HepG2 (cell line): ENCODE results near the gene PPIP5K2. TPM values are rescaled to one million over a fixed set of nuclear protein-coding genes. Genes with fewer than 3 reads are reported as not detected.

Experiments used
- ATAC-seq: fragments of 200-7000 bp; cut with Tn5 transposase; 3 replicates; pipeline ENCODE4 v1.9.1; 2020; ENCODE audit warnings: mild to moderate bottlenecking, moderate library complexity
- BruUV-seq: library from RNA; stranded (reverse); fragments of 400-500 nt; replicated peaks from 2 replicates; lab custom pipeline; 2021; lab: Mats Ljungman, UMichigan
- CTCF ChIA-PET: fragments of 300-600 bp; formaldehyde crosslinking; extraction: SDS; loops from one replicate; lab custom pipeline; 2021; ENCODE audit warnings: low total read pairs, inconsistent platforms, low intra/inter-chr PET ratio; lab: Yijun Ruan, JAX
- POLR2A ChIA-PET: fragments of 350-600 bp; sonication (Branson Sonifier 250); formaldehyde crosslinking; loops from one replicate; lab custom pipeline; 2020; ENCODE audit warnings: antibody characterized with exemption, inconsistent platforms; lab: Yijun Ruan, JAX
- DNase-seq: peaks from one replicate; pipeline ENCODE4 v3.0.0-alpha.2; 2015; ENCODE audit warnings: low spot score
- FAIRE-seq: peaks from 3 replicates; lab custom pipeline; 2011; peaks lifted over from hg19 to GRCh38; lab: Jason Lieb, UNC
- H2AFZ ChIP-seq: one replicate; pipeline ENCODE4 v1.6.1; 2011; ENCODE audit warnings: low read length, inconsistent platforms
- H3K27ac ChIP-seq: fragments of 300-600 bp; 3 replicates; pipeline ENCODE4 v1.8.0; 2011; ENCODE audit warnings: mixed run types, mild to moderate bottlenecking, mixed read lengths, low read length, inconsistent platforms; ENCODE audit not compliant: insufficient read depth; ENCODE audit errors: extremely low read length
- H3K27me3 ChIP-seq, 2 experiments: fragments of 200-600 bp in 1 of 2; 2 replicates in 1 of 2; 3 replicates in 1 of 2; pipeline versions ENCODE4 v1.6.0 to v1.8.0; 2011; ENCODE audit warnings: low read length in 2 of 2, mild to moderate bottlenecking in 2 of 2, moderate library complexity in 2 of 2, inconsistent platforms in 1 of 2; ENCODE audit not compliant: insufficient read depth in 2 of 2, control insufficient read depth in 1 of 2
- H3K36me3 ChIP-seq, 2 experiments: fragments of 200-600 bp in 1 of 2; replicated peaks in 1 of 2; 2 replicates in 1 of 2; 3 replicates in 1 of 2; pipeline versions ENCODE4 v1.5.1 to v1.8.0; 2011; ENCODE audit warnings: low read length in 2 of 2, inconsistent platforms in 1 of 2; ENCODE audit not compliant: insufficient read depth in 2 of 2, control insufficient read depth in 1 of 2
- H3K4me1 ChIP-seq: 2 replicates; pipeline ENCODE4 v1.5.1; 2012; ENCODE audit warnings: low read length, inconsistent platforms; ENCODE audit not compliant: insufficient read depth
- H3K4me2 ChIP-seq: 2 replicates; pipeline ENCODE4 v1.6.0; 2011; ENCODE audit warnings: low read depth, low read length, inconsistent platforms
- H3K4me3 ChIP-seq, 3 experiments: fragments of 200-600 bp in 1 of 3; sonication (generic), shearing (Covaris generic) in 1 of 3; replicated peaks in 1 of 3; 2 replicates each; pipeline ENCODE4 v1.5.1; 2011 to 2016; ENCODE audit warnings: low read length in 3 of 3, inconsistent platforms in 2 of 3, low read depth in 2 of 3, mild to moderate bottlenecking in 2 of 3, control low read depth in 1 of 3, mixed read lengths in 1 of 3; ENCODE audit not compliant: insufficient read depth in 1 of 3
- H3K79me2 ChIP-seq: one replicate; pipeline ENCODE4 v1.6.1; 2011; ENCODE audit warnings: low read length, inconsistent platforms; ENCODE audit not compliant: insufficient read depth
- H3K9ac ChIP-seq: 2 replicates; pipeline ENCODE4 v1.6.0; 2011; ENCODE audit warnings: mild to moderate bottlenecking, low read depth, low read length, inconsistent platforms; ENCODE audit not compliant: insufficient read depth
- H3K9me3 ChIP-seq: 2 replicates; pipeline ENCODE4 v1.5.1; 2012; ENCODE audit warnings: mild to moderate bottlenecking, low read length
- H4K20me1 ChIP-seq: 2 replicates; pipeline ENCODE4 v1.6.0; 2011; ENCODE audit warnings: inconsistent platforms, mild to moderate bottlenecking, low read length, moderate library complexity; ENCODE audit not compliant: insufficient read depth
- CBX5 ChIP-seq: sonication (generic); formaldehyde crosslinking; IDR thresholded peaks from 2 replicates; pipeline ENCODE4 v1.4.0; 2020; ENCODE audit warnings: missing genetic modification reagents, borderline replicate concordance
- EED ChIP-seq: sonication (generic); formaldehyde crosslinking; IDR thresholded peaks from 2 replicates; pipeline ENCODE4 v1.5.0; 2020; ENCODE audit warnings: mild to moderate bottlenecking, missing genetic modification reagents
- HNRNPLL ChIP-seq: fragments of 200-400 bp; formaldehyde crosslinking; IDR thresholded peaks from 2 replicates; pipeline ENCODE4 v1.6.1; 2017; ENCODE audit warnings: mild to moderate bottlenecking, low read depth, low read length; ENCODE audit not compliant: poor library complexity, severe bottlenecking
- MTERF4 ChIP-seq: sonication (generic); formaldehyde crosslinking; IDR thresholded peaks from 2 replicates; pipeline ENCODE4 v1.8.0; 2023; ENCODE audit warnings: mild to moderate bottlenecking, missing genetic modification reagents
- MYC ChIP-seq: sonication (generic); formaldehyde crosslinking; IDR thresholded peaks from 2 replicates; pipeline ENCODE4 v1.9.0; 2021; ENCODE audit warnings: missing genetic modification reagents, borderline replicate concordance
- NR2F1 ChIP-seq, 2 experiments: fragments of 450-650 bp in 1 of 2; formaldehyde crosslinking in 1 of 2; IDR thresholded peaks; 2 replicates each; pipeline versions ENCODE4 v1.5.0 to v1.6.1; 2016 to 2020; ENCODE audit warnings: mild to moderate bottlenecking in 1 of 2, missing compliant biosample characterization in 1 of 2, missing genetic modification reagents in 1 of 2, moderate library complexity in 1 of 2
- SMAD1 ChIP-seq: sonication (generic); formaldehyde crosslinking; IDR thresholded peaks from 2 replicates; pipeline ENCODE4 v1.4.0; 2020; ENCODE audit warnings: missing genetic modification reagents, low read depth, mild to moderate bottlenecking, borderline replicate concordance
- SRY ChIP-seq: sonication (generic); formaldehyde crosslinking; IDR thresholded peaks from 2 replicates; pipeline ENCODE4 v1.8.0; 2022; ENCODE audit warnings: mild to moderate bottlenecking, missing genetic modification reagents
- TGIF2 ChIP-seq: IDR thresholded peaks from 2 replicates; pipeline ENCODE4 v1.6.1; 2016; ENCODE audit warnings: control low read depth, missing compliant biosample characterization
- ZNF264 ChIP-seq: sonication (generic); formaldehyde crosslinking; IDR thresholded peaks from 2 replicates; pipeline ENCODE4 v1.4.0; 2020; ENCODE audit warnings: missing genetic modification reagents
- ZNF350 ChIP-seq: sonication (generic); formaldehyde crosslinking; IDR thresholded peaks from 2 replicates; pipeline ENCODE4 v1.4.0; 2020; ENCODE audit warnings: mild to moderate bottlenecking, low read depth, missing genetic modification reagents, borderline replicate concordance
- ZNF441 ChIP-seq: sonication (generic); formaldehyde crosslinking; IDR thresholded peaks from 2 replicates; pipeline ENCODE4 v1.7.0; 2021; ENCODE audit warnings: missing genetic modification reagents, borderline replicate concordance
- ZNF468 ChIP-seq: sonication (generic); formaldehyde crosslinking; IDR thresholded peaks from 2 replicates; pipeline ENCODE4 v1.8.0; 2022; ENCODE audit warnings: mild to moderate bottlenecking, moderate library complexity, missing genetic modification reagents
- ZNF563 ChIP-seq: sonication (generic); formaldehyde crosslinking; IDR thresholded peaks from 2 replicates; pipeline ENCODE4 v1.8.0; 2022; ENCODE audit warnings: mild to moderate bottlenecking, moderate library complexity, missing genetic modification reagents
- ZNF616 ChIP-seq: sonication (generic); formaldehyde crosslinking; IDR thresholded peaks from 2 replicates; pipeline ENCODE4 v1.5.0; 2020; ENCODE audit warnings: low read depth, mild to moderate bottlenecking, missing genetic modification reagents
- ZNF878 ChIP-seq: sonication (generic); formaldehyde crosslinking; IDR thresholded peaks from 2 replicates; pipeline ENCODE4 v1.8.1; 2023; ENCODE audit warnings: mild to moderate bottlenecking, missing genetic modification reagents, moderate library complexity
- WGBS: methylation state at CpG from one replicate; pipeline ENCODE4 v1.1.6; 2017; ENCODE audit warnings: low lambda C conversion rate; 5-methylcytosine and 5-hydroxymethylcytosine counted together
- in situ Hi-C: cut with HindIII; loops from 2 replicates; pipeline ENCODE4 v1.10.0; 2017; ENCODE audit warnings: low pct_unique_long_range_greater_than_20kb; ENCODE audit not compliant: extremely low pct_ligation_motif_present
- intact Hi-C: fragments of 100-400 bp; cut with micrococcal nuclease; formaldehyde crosslinking; loops from one replicate; pipeline ENCODE4 v1.10.0; 2022; ENCODE audit not compliant: unreplicated experiment
- polyA plus RNA-seq, 8 experiments: library from polyadenylated mRNA; depleted of rRNA in 3 of 8; stranded (reverse) in 7 of 8; unstranded in 1 of 8; fragments of >200 nt; fragmentation: Illumina TruSeq in 4 of 8; extraction: Trizol in 4 of 8; gene quantifications; 2 replicates each; pipeline versions ENCODE4 v1.2.1 to v1.2.3, GENCODE V29; 2011 to 2016; ENCODE audit warnings: low read depth in 4 of 8, missing spikeins in 1 of 8, mixed read lengths in 1 of 8; ENCODE audit not compliant: insufficient read depth in 1 of 8
- total RNA-seq, 5 experiments: library from RNA; depleted of rRNA; stranded (reverse); fragments of >200 nt; fragmentation: Illumina TruSeq; extraction: Trizol; gene quantifications; 2 replicates each; pipeline ENCODE4 v1.2.3, GENCODE V29; 2016; ENCODE audit warnings: low read depth in 1 of 5

PPIP5K2 gene
- total and polyA plus RNA-seq, 2 of the 13 experiments (the other 11 are each of a cell fraction or from before 2014, with no cell fraction given) = 19.7 to 45.6 TPM

GRCh38 chr5:103089272-103089671 lies 30.8 kb upstream of the PPIP5K2 start (continued):
- no peak for TF ChIP-seq HNRNPLL

DNA sequence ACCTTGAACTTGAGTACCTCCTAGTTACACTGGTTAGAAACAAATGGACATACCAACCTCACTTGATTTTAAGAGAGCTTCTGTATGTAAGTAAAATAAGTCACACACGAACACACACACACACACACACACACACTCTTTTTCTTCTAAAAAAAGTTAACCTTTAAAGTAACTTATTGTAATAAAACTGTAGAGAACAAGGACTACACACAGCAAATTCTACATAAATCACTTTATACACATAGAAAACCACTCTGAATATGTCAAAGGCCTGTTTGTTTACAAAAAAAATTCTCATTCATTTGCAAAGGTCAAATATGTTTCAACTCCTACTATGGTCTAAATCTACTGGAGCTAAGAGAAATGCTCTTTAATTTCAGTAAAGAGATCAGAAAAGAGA lies 29.3 kb upstream of the PPIP5K2 start:
- POLR2A ChIA-PET = no interaction called here
- Histone ChIP-seq H3K27ac (no peak overlapping the region), H3K4me1 (0 out of 2 replicates have a peak, but pooled peaks cover 7% of the 10 kb centered on the region), H3K4me2 (no peak overlapping the region), H3K27me3 (no peaks in the 10 kb centered on the region)
- TF ChIP-seq ZNF350 = no peak
- TF ChIP-seq ZNF468 = no peak
- TF ChIP-seq NR2F1 (CRISPR knock-in tag; IDR thresholded peaks at IDR 0.05) = no peak
- no peak for TF ChIP-seq ZNF563 (CRISPR knock-in tag)
- no peak for TF ChIP-seq CBX5 (CRISPR knock-in tag)
- no peak for TF ChIP-seq EED (CRISPR knock-in tag)
- TF ChIP-seq, all 625 proteins: peak for 0
- no peaks in the 10 kb centered on the region for H3K79me2 ChIP-seq
- H3K9me3 ChIP-seq = no peaks in the 10 kb centered on the region
- ATAC-seq (no peak), FAIRE-seq (no peak), DNase-seq (no peak)
- 97% methylated on average over 1 of the region's 1 CpG for WGBS
- CTCF ChIA-PET = no interaction called here
- no peaks in the 10 kb centered on the region for H4K20me1 ChIP-seq
- intact Hi-C loops (no loop called here), in situ Hi-C loops (no loop called here)
- H3K9ac ChIP-seq = no peak overlapping the region
- H3K36me3 ChIP-seq = no peaks in the 10 kb centered on the region; a peak in 1 of 5 replicates
- BruUV-seq = no TSS peak
- no peak overlapping the region for H2AFZ ChIP-seq
- H3K4me3 ChIP-seq = no peak overlapping the region

DNA sequence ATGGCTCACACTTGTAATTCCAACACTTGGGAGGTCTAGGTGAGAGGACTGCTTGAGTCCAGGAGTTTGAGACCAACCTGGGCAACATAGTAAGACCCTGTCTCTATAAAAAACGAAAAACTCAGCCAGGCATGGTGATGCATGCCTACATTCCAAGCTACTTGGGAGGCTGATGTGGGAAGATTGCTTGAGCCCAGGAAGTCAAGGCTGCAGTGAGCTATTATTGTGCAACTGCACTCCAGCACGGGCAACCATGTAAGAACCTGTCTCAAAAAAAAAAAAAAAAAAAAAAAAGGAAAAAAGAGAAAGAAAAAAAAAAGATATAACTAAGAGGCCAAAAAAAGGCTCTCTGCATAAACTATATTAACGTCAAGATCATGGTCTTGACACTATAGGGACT lies 27.4 kb upstream of the PPIP5K2 start:
- FAIRE-seq (no peak), DNase-seq (no peak), ATAC-seq (no peak)
- no peak overlapping the region for H2AFZ ChIP-seq
- H3K4me2 ChIP-seq = no peak overlapping the region
- H3K27me3 ChIP-seq = no peaks in the 10 kb centered on the region
- BruUV-seq = no TSS peak
- intact Hi-C loops = no loop called here
- H3K9me3 ChIP-seq = no peaks in the 10 kb centered on the region
- H4K20me1 ChIP-seq = no peaks in the 10 kb centered on the region
- H3K36me3 ChIP-seq = no peaks in the 10 kb centered on the region; a peak in 1 of 5 replicates
- no peak overlapping the region for H3K9ac ChIP-seq
- no peaks in the 10 kb centered on the region for H3K79me2 ChIP-seq
- H3K4me3 ChIP-seq = no peak overlapping the region
- 0 out of 2 replicates have a peak, but pooled peaks cover 7% of the 10 kb centered on the region for H3K4me1 ChIP-seq
- H3K27ac ChIP-seq = no peak overlapping the region
- ChIA-PET POLR2A (no interaction called here), CTCF (no interaction called here)
- in situ Hi-C loops = no loop called here
- 89% methylated on average over 3 of the region's 3 CpGs for WGBS
- TF ChIP-seq SMAD1 (CRISPR knock-in tag) = no peak
- no peak for TF ChIP-seq CBX5 (CRISPR knock-in tag)
- TF ChIP-seq ZNF441 (CRISPR knock-in tag) = no peak
- TF ChIP-seq MYC = no peak
- no peak for TF ChIP-seq ZNF878 (CRISPR knock-in tag)
- no peak for TF ChIP-seq MTERF4
- no peak for TF ChIP-seq ZNF616 (CRISPR knock-in tag)
- TF ChIP-seq SRY (CRISPR knock-in tag) = no peak
- TF ChIP-seq TGIF2 (CRISPR knock-in tag) = no peak
- TF ChIP-seq ZNF264 (CRISPR knock-in tag) = no peak
